GM21447 (cell line): ENCODE results near the gene IL20.
A peak's percentile ranks its signal among the peaks of the same experiment; 100 is the strongest.

Source experiments
- ATAC-seq: cut with Tn5 transposase; IDR thresholded peaks from one replicate; pipeline ENCODE4 v1.9.1; 2021; ENCODE audit not compliant: unreplicated experiment

The IL20 gene

DNA sequence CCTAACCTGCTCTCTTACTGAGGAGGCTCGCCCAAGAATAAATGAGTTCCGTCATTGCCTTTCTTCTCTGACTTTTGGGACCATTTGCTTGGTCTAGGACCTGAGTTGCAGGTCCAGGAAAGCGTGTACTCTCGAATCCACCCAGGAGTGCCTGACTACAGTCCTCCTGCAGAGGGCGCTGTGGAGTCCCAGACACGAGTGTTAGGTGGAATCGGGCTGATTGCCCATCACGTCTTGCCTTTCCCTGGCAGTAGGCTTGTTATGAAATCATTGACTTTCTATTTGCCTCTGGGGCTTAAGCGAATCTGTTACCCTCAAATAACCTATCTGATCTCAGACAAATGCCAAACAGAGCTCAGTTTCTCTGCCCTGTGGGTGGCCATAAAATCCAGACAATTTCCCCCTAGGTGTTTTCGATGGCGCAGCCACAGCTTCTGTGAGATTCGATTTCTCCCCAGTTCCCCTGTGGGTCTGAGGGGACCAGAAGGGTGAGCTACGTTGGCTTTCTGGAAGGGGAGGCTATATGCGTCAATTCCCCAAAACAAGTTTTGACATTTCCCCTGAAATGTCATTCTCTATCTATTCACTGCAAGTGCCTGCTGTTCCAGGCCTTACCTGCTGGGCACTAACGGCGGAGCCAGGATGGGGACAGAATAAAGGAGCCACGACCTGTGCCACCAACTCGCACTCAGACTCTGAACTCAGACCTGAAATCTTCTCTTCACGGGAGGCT, at the start of gene IL20:
Gene IL20, plus strand, starts transcription at position 685 of the 733 bp plus-strand sequence. CDS start 230 bp downstream, outside the sequence.
- ATAC-seq = no peak

DNA sequence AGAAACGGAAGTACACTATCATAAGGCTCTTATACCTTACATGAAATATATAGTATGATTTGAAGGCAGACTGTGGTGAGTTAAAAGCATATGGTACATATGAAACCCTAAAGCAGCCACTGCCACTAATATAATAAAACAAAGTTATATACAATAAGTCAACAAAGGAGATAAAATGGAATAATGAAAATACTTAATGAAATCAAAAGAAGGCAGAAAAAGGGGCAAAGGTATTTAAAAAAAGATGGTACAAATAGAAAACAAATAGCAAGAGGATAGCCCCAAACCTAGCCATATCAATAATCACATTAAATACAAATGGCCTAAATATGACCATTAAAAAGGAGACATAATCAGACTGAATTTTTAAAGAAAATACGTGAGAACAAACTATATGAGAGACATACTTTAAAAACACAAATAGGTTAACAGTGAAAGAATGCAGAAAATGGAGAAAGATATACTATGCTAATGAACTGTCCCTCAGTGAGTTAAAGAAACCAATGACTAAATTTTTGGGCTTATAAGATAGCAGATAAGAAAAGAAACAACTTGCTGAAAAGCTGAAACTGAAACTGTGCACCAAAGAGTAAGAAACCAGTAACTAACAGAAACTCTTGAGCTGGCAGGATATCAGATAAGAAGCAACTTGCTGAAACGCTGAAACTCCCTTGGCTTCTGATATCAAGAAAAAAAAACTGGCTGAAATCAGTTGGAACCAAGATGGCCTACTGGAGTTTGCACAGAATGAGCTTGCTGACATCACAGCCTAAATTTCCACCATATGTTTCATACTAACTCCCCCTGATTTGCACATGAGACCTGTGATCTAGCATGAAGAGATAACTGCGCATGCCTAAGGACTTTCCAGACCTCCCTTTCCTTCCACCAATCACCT, 48.8 kb upstream of the IL20 start:
- ATAC-seq = peak; percentile 85

DNA sequence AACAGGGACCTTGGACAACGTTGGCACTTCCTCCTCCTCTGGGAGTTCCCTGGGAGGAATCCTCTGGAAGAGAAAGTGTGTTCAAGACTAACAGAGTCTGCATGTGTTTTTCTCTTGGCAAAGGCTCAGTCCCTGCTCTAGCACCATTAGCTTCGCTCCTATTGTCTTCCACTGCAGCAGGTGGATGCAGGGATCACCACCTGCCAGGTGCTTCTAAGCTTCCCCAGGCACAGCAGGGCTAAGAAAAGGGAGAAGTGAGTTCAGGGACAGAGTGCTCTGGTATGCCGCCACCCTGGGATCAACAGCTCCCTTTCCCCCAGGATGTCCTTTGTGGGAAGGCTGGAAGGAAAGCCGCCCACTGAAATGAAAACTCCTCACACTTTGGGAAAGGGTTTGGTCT, 43.9 kb upstream of the IL20 start:
- no peak for ATAC-seq

GRCh38 chr1:206823727-206824126, 41.7 kb upstream of the IL20 start:
- ATAC-seq = no peak

DNA sequence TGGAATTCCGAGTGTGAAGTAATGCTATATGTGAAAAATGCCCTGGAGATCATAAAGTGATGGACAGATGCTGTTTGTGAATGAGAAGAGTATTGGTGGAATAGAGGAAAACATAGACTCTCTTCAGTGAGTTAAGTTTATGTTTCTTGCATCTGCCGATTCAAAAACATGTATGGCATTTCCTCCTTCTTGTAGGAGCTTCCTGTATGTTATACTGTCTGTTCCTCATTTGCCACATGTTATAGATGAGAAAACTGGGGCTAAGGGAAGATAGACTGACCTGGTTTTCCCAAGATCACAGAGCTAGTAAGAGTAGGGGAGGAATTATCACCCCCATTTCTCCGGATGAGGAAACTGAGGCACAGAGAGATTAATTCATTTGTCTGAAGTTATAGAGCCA, 41.1 kb upstream of the IL20 start:
- no peak for ATAC-seq

DNA sequence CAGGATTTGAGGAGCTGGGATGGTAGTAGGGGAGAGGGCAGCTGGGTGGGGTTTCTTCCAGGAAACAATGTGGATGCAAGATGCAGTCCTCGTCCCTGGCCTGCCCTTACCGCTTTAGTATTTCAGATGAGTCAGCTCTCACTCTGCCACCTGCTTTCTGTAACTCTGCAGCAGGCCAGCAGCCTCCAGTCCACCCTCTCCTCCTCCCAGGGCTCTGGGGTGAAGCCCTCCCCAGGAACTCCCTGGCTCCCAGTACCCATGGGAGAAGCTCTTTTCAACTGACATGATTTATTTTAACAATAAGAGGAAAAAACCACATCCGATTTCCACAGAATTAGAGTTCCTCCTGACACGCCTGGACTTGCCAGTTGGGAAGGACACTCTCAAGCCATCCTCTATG, 39.0 kb upstream of the IL20 start:
- ATAC-seq = no peak

DNA sequence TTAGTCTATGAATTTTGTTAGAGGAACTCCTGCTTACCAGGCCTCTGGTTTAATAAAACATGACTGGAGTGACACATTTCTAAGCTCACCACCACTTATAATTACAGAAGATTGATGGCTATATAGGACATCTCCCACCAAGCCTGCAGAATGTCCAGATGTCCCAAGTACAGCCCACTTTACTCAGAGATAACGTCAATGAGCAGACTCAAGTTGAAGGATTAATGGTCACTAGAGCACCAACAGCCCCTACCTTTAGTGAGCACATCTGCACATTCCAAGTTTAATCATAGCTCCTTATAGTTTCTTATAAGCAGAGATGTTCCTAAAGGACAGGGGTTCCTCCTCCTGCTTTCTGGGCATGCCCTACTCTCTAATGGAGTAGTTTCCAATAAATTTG, 37.4 kb upstream of the IL20 start:
- no peak for ATAC-seq

- ATAC-seq = no peak
Measured at GRCh38 chr1:206828765-206829164, 36.7 kb upstream of the IL20 start.

GRCh38 chr1:206829282-206829681, 36.1 kb upstream of the IL20 start:
- ATAC-seq = no peak

- no peak for ATAC-seq
Measured at GRCh38 chr1:206829875-206830274, 35.5 kb upstream of the IL20 start.

DNA sequence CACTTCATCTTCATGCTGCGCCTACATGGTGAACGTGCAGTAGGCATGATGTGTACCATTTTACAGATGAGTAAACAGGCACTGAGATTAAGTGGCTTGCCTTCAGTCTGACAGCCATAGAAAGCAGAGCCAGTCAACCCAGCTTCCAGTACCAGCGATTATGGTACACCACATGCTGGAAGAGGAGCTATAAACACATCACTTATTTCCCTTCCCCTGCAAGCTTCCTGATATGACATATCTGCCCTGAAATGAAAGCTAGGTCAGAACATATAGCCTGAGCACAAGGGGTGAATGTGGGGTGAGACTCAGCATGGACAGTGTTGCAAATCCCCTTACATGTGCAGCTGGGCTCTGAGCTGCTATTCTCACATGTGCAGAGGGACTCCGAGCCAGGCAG, 33.8 kb upstream of the IL20 start:
- ATAC-seq = no peak

- no peak for ATAC-seq
Measured at GRCh38 chr1:206832352-206832880, 33.0 kb upstream of the IL20 start.

- ATAC-seq = no peak
Measured at GRCh38 chr1:206833106-206833680, 32.2 kb upstream of the IL20 start.

- ATAC-seq = no peak
Measured at GRCh38 chr1:206833801-206834200, 31.6 kb upstream of the IL20 start.

GRCh38 chr1:206834217-206834616, 31.2 kb upstream of the IL20 start:
- ATAC-seq = no peak

- no peak for ATAC-seq
Measured at GRCh38 chr1:206834711-206835110, 30.7 kb upstream of the IL20 start.

DNA sequence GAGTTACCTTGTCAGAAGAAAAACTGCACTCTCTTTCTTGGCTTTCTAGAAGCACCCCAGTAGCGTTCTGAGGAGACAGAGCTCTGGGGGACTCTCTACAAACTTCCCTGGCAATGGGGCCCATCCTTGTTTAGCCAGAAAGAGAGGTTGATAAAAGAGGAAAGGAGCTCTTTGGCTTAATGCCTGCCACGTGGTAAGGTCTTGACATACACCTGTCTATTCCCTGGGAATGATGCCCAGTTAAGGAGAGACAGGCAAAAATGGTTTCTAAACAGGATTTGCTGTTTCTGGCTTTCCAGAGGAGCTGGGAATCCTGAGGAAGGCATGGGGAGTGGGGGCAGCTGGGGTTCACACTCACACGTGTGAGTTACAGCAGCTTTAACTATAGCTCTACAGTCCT, 30.2 kb upstream of the IL20 start:
- no peak for ATAC-seq

DNA sequence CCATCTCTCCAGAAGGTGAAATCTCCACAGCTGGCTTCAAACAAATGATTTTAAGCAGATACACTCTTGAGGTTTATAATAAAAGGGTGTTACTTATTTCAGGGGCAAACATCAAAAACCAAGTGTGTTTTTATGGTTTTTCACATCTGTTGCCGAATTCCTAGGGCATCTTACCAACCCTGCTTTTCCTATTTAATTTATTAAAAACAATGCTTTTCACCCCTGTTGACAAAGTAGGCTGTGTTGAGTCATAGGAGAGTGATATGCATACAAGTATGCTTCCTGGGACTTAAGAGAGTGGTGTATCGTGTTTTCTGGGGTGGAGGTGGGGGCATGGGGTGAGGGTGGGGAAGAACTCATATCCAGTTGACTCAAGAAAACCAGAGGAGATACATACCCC, 29.3 kb upstream of the IL20 start:
- no peak for ATAC-seq

- ATAC-seq = no peak
Measured at GRCh38 chr1:206839006-206839560, 26.3 kb upstream of the IL20 start.

GRCh38 chr1:206839857-206840256, 25.6 kb upstream of the IL20 start:
- ATAC-seq = no peak

DNA sequence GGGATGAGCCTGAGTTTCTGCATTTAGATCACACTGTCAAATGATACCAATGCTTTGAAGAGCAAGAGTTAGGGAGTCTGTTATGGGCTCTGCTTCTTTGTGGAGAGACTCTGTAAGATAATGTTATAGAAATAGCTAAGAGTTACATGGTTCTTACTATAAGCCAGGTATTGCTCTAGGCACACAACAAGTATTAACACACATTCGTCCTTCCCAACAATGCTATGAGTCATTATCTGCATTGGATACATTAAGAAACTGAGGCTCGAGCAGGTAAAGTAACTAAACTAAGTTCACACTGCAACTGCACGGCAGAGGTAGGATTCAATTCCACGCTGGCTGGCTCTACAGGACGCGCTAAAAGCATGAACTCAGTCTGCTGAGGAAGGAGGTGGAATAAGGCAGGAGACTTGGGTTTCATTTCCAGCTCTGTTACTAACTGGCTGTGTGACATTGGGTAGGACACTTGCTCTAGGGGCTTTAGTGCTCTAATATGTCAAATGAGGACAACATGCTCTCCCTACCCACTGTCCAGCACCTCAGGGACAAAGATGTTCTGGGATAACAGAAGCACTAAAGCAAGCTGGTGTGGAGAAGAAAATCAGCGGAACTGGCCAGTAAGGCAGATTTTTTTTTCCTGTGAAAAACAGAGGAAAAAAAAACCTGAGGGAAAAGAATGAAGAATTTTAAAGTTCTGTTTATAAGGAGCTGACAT, 23.7 kb upstream of the IL20 start:
- no peak for ATAC-seq
